HG02981 (cell line): ENCODE measurements around the gene RMDN3.

ENCODE experiments used
- ATAC-seq: cut with Tn5 transposase; IDR thresholded peaks from one replicate; pipeline ENCODE4 v1.9.1; 2021; ENCODE audit warnings: mild to moderate bottlenecking, moderate library complexity; ENCODE audit not compliant: unreplicated experiment

Gene RMDN3

GRCh38 chr15:40696228-40696627 lies 58.8 kb downstream of the RMDN3 start:
- no peak for ATAC-seq

DNA sequence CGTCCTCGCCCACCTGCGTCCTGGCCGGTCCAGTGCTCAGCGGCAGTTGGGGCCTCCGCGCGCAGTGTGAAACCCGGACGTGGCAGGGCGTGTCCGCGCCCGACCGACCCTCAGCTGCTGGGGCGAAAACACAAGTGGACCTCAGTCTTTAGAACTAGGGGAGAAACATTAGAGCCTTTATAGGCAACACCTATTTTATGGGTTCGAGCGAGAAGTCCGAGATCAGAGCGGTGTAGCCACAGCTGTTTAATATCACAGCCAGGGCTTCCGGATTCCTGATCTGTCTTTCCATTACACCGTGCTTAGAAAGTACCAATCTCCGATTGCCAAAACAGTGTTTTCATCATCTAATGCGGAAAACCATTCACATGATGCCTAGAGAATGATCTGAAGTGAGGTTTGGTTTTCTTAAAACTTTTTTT lies 59.6 kb downstream of the RMDN3 start:
- peak; percentile 27 for ATAC-seq

- ATAC-seq: peak; percentile 83
Measured at GRCh38 chr15:40694688-40695468, 60.2 kb downstream of the RMDN3 start, which contains the start of gene RAD51. Gene RAD51 (plus strand): TSS chr15:40695174. CDS start chr15:40698759, 3,585 bp downstream.

GRCh38 chr15:40693904-40694687 lies 61.0 kb downstream of the RMDN3 start:
- peak; percentile 3 for ATAC-seq

- no peak for ATAC-seq
Measured at GRCh38 chr15:40691737-40692136, 63.3 kb downstream of the RMDN3 start.

DNA sequence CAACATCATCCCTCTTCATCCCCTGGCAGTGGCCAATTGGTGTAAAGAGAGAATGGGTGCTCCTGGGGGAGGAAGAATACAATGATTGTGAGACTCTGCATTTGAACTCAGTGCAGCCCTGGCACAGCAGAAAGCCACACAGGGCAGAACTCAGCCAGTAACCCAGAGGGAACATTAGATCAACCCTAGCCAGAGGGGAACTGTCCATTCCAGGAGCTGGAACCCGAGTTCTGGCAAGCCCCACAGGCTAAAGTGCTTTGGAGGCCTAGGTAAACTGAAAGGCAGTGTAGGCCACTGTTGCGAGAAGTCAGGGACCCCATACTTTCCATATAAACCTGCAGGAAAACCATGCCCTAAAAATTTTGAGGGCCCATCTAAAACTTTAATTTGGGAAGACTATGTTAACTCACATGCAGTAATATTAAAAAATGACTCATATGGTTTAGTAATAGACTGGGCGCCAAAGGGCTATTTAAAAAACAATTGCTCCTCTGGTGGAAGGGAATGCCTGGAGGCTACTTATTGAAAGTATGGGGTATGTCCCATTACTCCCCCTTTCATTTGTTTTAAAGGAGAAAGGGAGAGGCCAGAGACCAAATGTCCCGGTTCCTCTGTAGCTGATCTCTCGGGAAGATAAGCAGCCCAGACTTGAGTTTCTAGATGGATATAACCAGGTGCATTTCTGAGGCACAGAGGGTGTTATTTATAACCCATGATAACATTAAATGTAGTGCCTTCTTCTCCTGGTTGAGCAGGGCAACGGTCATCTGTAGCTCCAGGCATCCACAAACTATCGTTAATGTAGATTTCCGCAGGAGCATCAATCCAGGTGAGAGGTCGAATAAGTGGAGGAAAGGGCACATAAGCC lies 65.9 kb downstream of the RMDN3 start:
- no peak for ATAC-seq
